H1 (cell line): ENCODE measurements around the gene SS18. TPM values are rescaled to one million over a fixed set of nuclear protein-coding genes. Genes with fewer than 3 reads are reported as not detected.

Experiments used
- CTCF ChIA-PET: fragments of 300-600 bp; sonication (Branson Sonifier 250); formaldehyde crosslinking; loops from one replicate; lab custom pipeline; 2021; ENCODE audit not compliant: partially characterized antibody; lab: Charles Lee
- POLR2A ChIA-PET: fragments of 300-600 bp; sonication (Branson Sonifier 250); formaldehyde crosslinking; loops from one replicate; lab custom pipeline; 2021; ENCODE audit warnings: inconsistent platforms; ENCODE audit not compliant: partially characterized antibody; lab: Charles Lee
- DNase-seq, 2 experiments: peaks; one replicate each; pipeline versions ENCODE4 v3.0.0 to v3.0.0-alpha.2; 2010 to 2022; ENCODE audit warnings: low spot score in 2 of 2, low read depth in 1 of 2, mixed read lengths in 1 of 2
- FAIRE-seq: peaks from 2 replicates; lab custom pipeline; 2011; peaks lifted over from hg19 to GRCh38; lab: Jason Lieb, UNC
- H2AFZ ChIP-seq: 2 replicates; pipeline ENCODE4 v1.8.1; 2012; ENCODE audit warnings: low read length, inconsistent platforms
- H2AK5ac ChIP-seq: 2 replicates; pipeline ENCODE4 v1.6.1; 2013; ENCODE audit warnings: low read depth, low read length
- H2BK120ac ChIP-seq: replicated peaks from 2 replicates; pipeline ENCODE3; 2013; ENCODE audit warnings: low read depth, low read length, inconsistent platforms
- H2BK12ac ChIP-seq: 2 replicates; pipeline ENCODE4 v1.6.1; 2013; ENCODE audit warnings: low read depth, low read length
- H2BK15ac ChIP-seq: 2 replicates; pipeline ENCODE4 v1.6.1; 2013; ENCODE audit warnings: low read length
- H2BK20ac ChIP-seq: 2 replicates; pipeline ENCODE4 v1.6.1; 2013; ENCODE audit warnings: low read length
- H2BK5ac ChIP-seq: 2 replicates; pipeline ENCODE4 v1.6.1; 2013; ENCODE audit warnings: low read depth, low read length
- H3K14ac ChIP-seq: 2 replicates; pipeline ENCODE4 v1.6.1; 2013; ENCODE audit warnings: inconsistent platforms; ENCODE audit not compliant: insufficient read length
- H3K18ac ChIP-seq: 2 replicates; pipeline ENCODE4 v1.6.1; 2013; ENCODE audit warnings: low read length; ENCODE audit errors: extremely low read depth
- H3K23ac ChIP-seq: 2 replicates; pipeline ENCODE4 v1.6.1; 2013; ENCODE audit warnings: inconsistent platforms; ENCODE audit not compliant: insufficient read length
- H3K23me2 ChIP-seq: 2 replicates; pipeline ENCODE4 v1.6.1; 2013; ENCODE audit warnings: low read depth, low read length
- H3K27ac ChIP-seq: 2 replicates; pipeline ENCODE4 v1.6.1; 2011; ENCODE audit warnings: low read depth, low read length, inconsistent platforms
- H3K27me3 ChIP-seq, 4 experiments: replicated peaks in 1 of 4; 1 replicate in 1 of 4; 2 replicates in 3 of 4; pipeline versions ENCODE4 v1.6.1 to v1.8.1; 2011 to 2013; ENCODE audit warnings: low read length in 3 of 4, mild to moderate bottlenecking in 3 of 4, inconsistent platforms in 2 of 4, mixed read lengths in 2 of 4, moderate library complexity in 1 of 4; ENCODE audit not compliant: control insufficient read depth in 3 of 4, insufficient read depth in 3 of 4; ENCODE audit errors: extremely low read depth in 1 of 4
- H3K36me3 ChIP-seq, 4 experiments: 2 replicates each; pipeline versions ENCODE4 v1.6.1 to v1.8.1; 2011 to 2013; ENCODE audit warnings: mild to moderate bottlenecking in 4 of 4, low read length in 3 of 4, moderate library complexity in 2 of 4, control low read depth in 1 of 4, inconsistent platforms in 1 of 4; ENCODE audit not compliant: insufficient read depth in 4 of 4, control insufficient read depth in 2 of 4
- H3K4ac ChIP-seq: replicated peaks from 2 replicates; pipeline ENCODE3; 2013; ENCODE audit warnings: low read length, low read depth, mixed read lengths, inconsistent platforms; ENCODE audit not compliant: insufficient read length
- H3K4me1 ChIP-seq, 4 experiments: replicated peaks in 1 of 4; 1 replicate in 1 of 4; 2 replicates in 3 of 4; pipeline versions ENCODE4 v1.6.1 to v1.8.1; 2011 to 2013; ENCODE audit warnings: low read length in 3 of 4, inconsistent platforms in 2 of 4, mixed read lengths in 1 of 4; ENCODE audit not compliant: insufficient read depth in 4 of 4, control insufficient read depth in 3 of 4
- H3K4me2 ChIP-seq, 2 experiments: 2 replicates each; pipeline versions ENCODE4 v1.6.1 to v1.8.1; 2011 to 2013; ENCODE audit warnings: low read depth in 2 of 2, low read length in 2 of 2, control low read depth in 1 of 2, inconsistent platforms in 1 of 2, mild to moderate bottlenecking in 1 of 2; ENCODE audit not compliant: insufficient read depth in 1 of 2
- H3K4me3 ChIP-seq, 4 experiments: fragments of 200-600, 300-600 bp in 1 of 4; sonication (generic), shearing (Covaris generic), sonication (Bioruptor Twin) in 1 of 4; 2 replicates each; pipeline versions ENCODE4 v1.5.1 to v1.8.1; 2011 to 2016; ENCODE audit warnings: low read length in 4 of 4, low read depth in 3 of 4, control low read depth in 2 of 4, inconsistent platforms in 2 of 4, mild to moderate bottlenecking in 2 of 4, mixed read lengths in 1 of 4, moderate library complexity in 1 of 4; ENCODE audit not compliant: insufficient read depth in 2 of 4; ENCODE audit errors: extremely low read depth in 1 of 4
- H3K56ac ChIP-seq: replicated peaks from 2 replicates; pipeline ENCODE3; 2013; ENCODE audit warnings: low read depth, mild to moderate bottlenecking, mixed read lengths, low read length, inconsistent platforms; ENCODE audit not compliant: insufficient read length
- H3K79me1 ChIP-seq: 2 replicates; pipeline ENCODE4 v1.6.1; 2013; ENCODE audit warnings: low read depth, low read length, control low read depth
- H3K79me2 ChIP-seq, 2 experiments: 2 replicates each; pipeline versions ENCODE4 v1.6.1 to v1.8.1; 2012 to 2013; ENCODE audit warnings: low read length in 2 of 2, mild to moderate bottlenecking in 2 of 2, inconsistent platforms in 1 of 2; ENCODE audit not compliant: insufficient read depth in 2 of 2, control insufficient read depth in 1 of 2
- H3K9ac ChIP-seq, 4 experiments: replicated peaks in 1 of 4; 1 replicate in 1 of 4; 2 replicates in 3 of 4; pipeline versions ENCODE4 v1.6.1 to v1.8.1; 2011 to 2013; ENCODE audit warnings: low read depth in 3 of 4, low read length in 3 of 4, control low read depth in 2 of 4, mild to moderate bottlenecking in 2 of 4, moderate library complexity in 2 of 4, inconsistent platforms in 1 of 4; ENCODE audit errors: extremely low read depth in 1 of 4
- H3K9me3 ChIP-seq, 2 experiments: 2 replicates each; pipeline versions ENCODE4 v1.6.1 to v1.8.1; 2012 to 2013; ENCODE audit warnings: mild to moderate bottlenecking in 2 of 2, moderate library complexity in 2 of 2, control low read depth in 1 of 2, inconsistent platforms in 1 of 2, low read depth in 1 of 2, low read length in 1 of 2, mixed read lengths in 1 of 2; ENCODE audit not compliant: insufficient read depth in 2 of 2
- H4K20me1 ChIP-seq, 2 experiments: replicated peaks in 1 of 2; 2 replicates each; pipeline versions ENCODE3 to v1.8.1; 2011 to 2013; ENCODE audit warnings: inconsistent platforms in 2 of 2, low read length in 2 of 2, mild to moderate bottlenecking in 1 of 2; ENCODE audit not compliant: insufficient read depth in 2 of 2, control insufficient read depth in 1 of 2
- H4K5ac ChIP-seq: 2 replicates; pipeline ENCODE4 v1.6.1; 2013; ENCODE audit warnings: low read length, low read depth, mixed read lengths, inconsistent platforms; ENCODE audit not compliant: insufficient read length
- H4K8ac ChIP-seq: 2 replicates; pipeline ENCODE4 v1.8.0; 2013; ENCODE audit warnings: mild to moderate bottlenecking, moderate library complexity, low read length, inconsistent platforms; ENCODE audit not compliant: insufficient read depth; ENCODE audit errors: extremely low read depth
- H4K91ac ChIP-seq: replicated peaks from 2 replicates; pipeline ENCODE3; 2013; ENCODE audit warnings: low read length, mixed read lengths, inconsistent platforms; ENCODE audit not compliant: insufficient read length
- POLR2A ChIP-seq, 2 experiments: IDR thresholded peaks; 1 replicate in 1 of 2; 2 replicates in 1 of 2; pipeline ENCODE4 v1.6.1; 2011; ENCODE audit warnings: low read depth in 2 of 2, low read length in 2 of 2, mild to moderate bottlenecking in 2 of 2; ENCODE audit errors: control extremely low read depth in 1 of 2
- SP4 ChIP-seq: IDR thresholded peaks from 2 replicates; pipeline ENCODE4 v1.6.1; 2012; ENCODE audit warnings: low read length, inconsistent platforms
- ZNF274 ChIP-seq: IDR thresholded peaks from 2 replicates; pipeline ENCODE4 v1.7.0; 2012; ENCODE audit warnings: low read length, borderline replicate concordance; ENCODE audit errors: extremely low read depth
- polyA plus RNA-seq, 7 experiments: library from polyadenylated mRNA; depleted of rRNA in 3 of 7; stranded (reverse) in 5 of 7; unstranded in 2 of 7; fragments of >200 nt in 5 of 7; fragments of 200-250 nt in 2 of 7; gene quantifications; 1 replicate in 5 of 7; 2 replicates in 1 of 7; 4 replicates in 1 of 7; pipeline versions ENCODE4 v1.2.1 to v1.2.3, GENCODE V29; 2011 to 2013; ENCODE audit warnings: missing spikeins in 2 of 7, mixed read lengths in 2 of 7
- total RNA-seq: library from RNA; stranded (reverse); fragmentation: NEBNext Ultra II Directional; extraction: Animal tissue kit (Norgen Biotek cat#: 25700); gene quantifications from 2 replicates; pipeline ENCODE4 v1.2.1, GENCODE V29; 2021

SS18 gene
- total and polyA plus RNA-seq, 2 of the 8 experiments (the other 6 are each of a cell fraction or from before 2014, with no cell fraction given): 83.5 to 106 TPM

DNA sequence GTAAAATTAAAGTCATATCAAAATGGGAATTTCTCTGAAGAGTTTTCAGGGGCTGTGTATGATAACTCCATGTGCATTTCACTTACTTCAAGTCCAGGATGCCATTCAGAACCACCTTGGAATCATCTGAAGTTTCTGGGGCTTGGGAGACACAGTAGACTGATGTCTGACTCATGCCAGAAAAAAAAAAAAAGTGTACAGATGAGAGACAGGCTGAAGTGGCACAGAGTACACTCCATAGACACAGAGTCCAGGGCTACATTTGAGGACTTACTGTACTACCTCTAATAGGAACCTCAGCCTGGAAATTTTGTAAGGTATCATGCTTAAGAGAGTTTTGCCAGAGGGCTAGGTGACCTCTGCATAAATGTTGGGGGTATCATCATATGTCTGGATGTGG, 92.0 kb downstream of the SS18 start:
- H3K9ac ChIP-seq: no peak overlapping the region
- H3K36me3 ChIP-seq: no peaks in the 10 kb centered on the region
- POLR2A ChIA-PET: interaction anchor here (1.4 kb wide), 1 partner anchor 10 kb away, joined by 3 read pairs; no protein-coding TSS in a partner anchor

More for the DNA sequence above, 92.0 kb downstream of the SS18 start:
- Histone ChIP-seq H4K5ac (no peak overlapping the region), H3K14ac (no peak overlapping the region), H2BK15ac (no peak overlapping the region), H3K23me2 (no peaks in the 10 kb centered on the region), H4K20me1 (no peaks in the 10 kb centered on the region), H3K23ac (no peak overlapping the region), H3K9me3 (peaks cover 0 to 4% of the 10 kb centered on the region in 2 experiments; a peak in 1 of 4 replicates), H2BK5ac (no peak overlapping the region), H2AFZ (no peak overlapping the region), H3K4ac (no peak overlapping the region), H3K27me3 (no peaks in the 10 kb centered on the region), H4K8ac (no peak overlapping the region), H2BK20ac (no peak overlapping the region), H2BK120ac (no peak overlapping the region), H3K4me3 (no peak overlapping the region), H3K56ac (no peak overlapping the region), H3K79me1 (no peaks in the 10 kb centered on the region), H3K18ac (no peak overlapping the region), H3K4me1 (no peaks in the 10 kb centered on the region)
- CTCF ChIA-PET: no interaction called here
- DNase-seq (no peak), FAIRE-seq (no peak)
- TF ChIP-seq ZNF274 (no peak), SP4 (no peak), POLR2A (IDR thresholded peaks at IDR 0.05; ENCODE audit: control extremely low read depth in 1 of 2, low read depth in 2 of 2, low read length in 2 of 2) (no peak)
- TF ChIP-seq, all 59 proteins: peak for 0
- no peak overlapping the region for H4K91ac ChIP-seq
- H3K27ac ChIP-seq: no peak overlapping the region
- no peaks in the 10 kb centered on the region for H3K79me2 ChIP-seq
- H2AK5ac ChIP-seq: no peak overlapping the region
- no peak overlapping the region for H3K4me2 ChIP-seq
- H2BK12ac ChIP-seq: no peak overlapping the region
